ENCODE measurements around the gene NDUFA8. TPM values are rescaled to one million over a fixed set of nuclear protein-coding genes. Genes with fewer than 3 reads are reported as not detected.

The NDUFA8 gene
- total and polyA plus RNA-seq, 10 of the 15 experiments (the other 5 are each of a cell fraction or from before 2014, with no cell fraction given): 44.9 to 159 (median 90.8) TPM

GRCh38 chr9:122128007-122128968, 31.3 kb downstream of the NDUFA8 start:
- H4K20me1 ChIP-seq (ENCODE audit: control insufficient read depth, insufficient read depth): no peaks in the 10 kb centered on the region
- no peaks in the 10 kb centered on the region for H3K9me3 ChIP-seq (replicated peaks; ENCODE audit: control insufficient read depth, insufficient read depth, low read length)
- peaks cover 2 to 12% of the 10 kb centered on the region in 2 experiments; a peak in 2 of 4 replicates for H3K27me3 ChIP-seq (replicated peaks in 1 of 2; ENCODE audit: control insufficient read depth in 2 of 2, insufficient read depth in 2 of 2, low read length in 1 of 2)
- no peak overlapping the region for H3K9ac ChIP-seq (ENCODE audit: control insufficient read depth, insufficient read depth, low read length)
- WGBS (ENCODE audit: insufficient coverage, insufficient replicate concordance, low lambda C conversion rate, missing lambda C conversion rate): 54% methylated on average over 20 of the region's 24 CpGs
- no peaks in the 10 kb centered on the region for H3K79me2 ChIP-seq (ENCODE audit: control insufficient read depth, insufficient read depth, low read length)
- ChIA-PET RAD21 (ENCODE audit: unreplicated experiment) (interaction anchor here (1.3 to 4.2 kb wide), 2 partner anchors 222 to 326 kb away, joined by 5 to 73 read pairs; no protein-coding TSS in a partner anchor), CTCF (interaction anchor here (1.4 to 11.7 kb wide), 4 partner anchors 28 to 224 kb away, joined by 3 to 190 read pairs (median 83); no protein-coding TSS in a partner anchor), POLR2A (no interaction called here), SMC1A (ENCODE audit: uncharacterized antibody, unreplicated experiment) (interaction anchor here (1.3 to 1.4 kb wide), 2 partner anchors 136 to 222 kb away, joined by 3 to 4 read pairs; partner anchors contain the start of genes MRRF and RBM18)
- H2AFZ ChIP-seq (ENCODE audit: control insufficient read depth, low read depth, low read length): no peak overlapping the region
- no peaks in the 10 kb centered on the region for H3K4me1 ChIP-seq (ENCODE audit: control insufficient read depth, insufficient read depth, low read length)
- intact Hi-C loops (cut with micrococcal nuclease; ENCODE audit: unreplicated experiment): loop anchor here (10.0 kb wide), 1 partner anchor 583 kb away; no protein-coding TSS in a partner anchor
- FAIRE-seq (no peak), DNase-seq (ENCODE audit: low read depth, low spot score) (no peak), ATAC-seq (no peak)
- H3K4me2 ChIP-seq (ENCODE audit: control insufficient read depth, insufficient read depth): no peak overlapping the region
- TF ChIP-seq ZNF622 (IDR thresholded peaks at IDR 0.05) (no peak), ZNF24 (IDR thresholded peaks at IDR 0.05) (no peak), FOXM1 (IDR thresholded peaks at IDR 0.05; ENCODE audit: low read depth, low read length) (no peak), HSF1 (IDR thresholded peaks at IDR 0.05; ENCODE audit: low read depth, low read length) (no peak), CREM (IDR thresholded peaks at IDR 0.05; ENCODE audit: low read depth) (no peak), NFYA (IDR thresholded peaks at IDR 0.05; ENCODE audit: borderline replicate concordance, low read depth, low read length) (no peak), NFYB (IDR thresholded peaks at IDR 0.05; ENCODE audit: insufficient read depth, low read depth, low read length) (no peak)
- BruUV-seq (replicated peaks): no TSS peak
- no peak overlapping the region for H3K27ac ChIP-seq (ENCODE audit: control insufficient read depth, insufficient read depth)
- no peaks in the 10 kb centered on the region for H3K36me3 ChIP-seq (ENCODE audit: control insufficient read depth in 2 of 2, insufficient read depth in 2 of 2, low read length in 1 of 2)
- no peak overlapping the region for H3K4me3 ChIP-seq
- in situ Hi-C loops (cut with MboI): loop anchor here (10.0 kb wide), 1 partner anchor 327 kb away; no protein-coding TSS in a partner anchor

Data from GM12878 (cell line).